Measurements from ENCODE around the gene RGR.

The RGR gene

DNA sequence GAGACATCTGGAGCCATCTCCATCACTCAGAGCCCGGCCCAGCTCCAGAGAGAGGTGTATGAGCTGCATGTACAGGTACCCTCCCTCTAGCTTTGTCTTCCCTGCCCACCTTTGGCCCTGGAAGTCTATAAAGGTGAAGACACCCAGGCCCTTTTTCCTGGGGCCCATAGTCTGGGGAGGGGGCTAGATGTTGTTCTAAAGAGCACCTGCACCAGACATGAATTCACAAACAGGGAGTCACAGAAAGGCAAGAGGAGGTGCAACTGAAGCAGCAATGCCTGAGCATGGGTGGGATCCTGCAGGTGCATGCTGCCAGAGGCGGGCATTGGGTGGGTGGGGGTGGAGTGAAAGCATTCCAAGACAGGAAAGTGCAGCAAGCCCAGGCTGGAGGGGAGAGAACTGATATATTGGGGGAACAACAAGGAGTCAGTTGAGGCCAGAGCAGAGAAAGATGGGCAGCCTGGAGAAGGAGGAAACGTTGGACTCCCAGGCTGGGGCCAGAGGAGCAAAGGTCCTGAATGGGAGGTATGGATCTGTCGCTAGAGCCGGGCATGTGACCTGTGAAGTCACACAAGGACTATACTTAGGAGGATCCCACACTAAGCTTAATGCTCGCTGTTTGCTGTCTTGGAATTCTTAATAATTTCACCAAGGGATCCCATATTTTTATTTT is 38.9 kb upstream of the RGR start:
- DNase-seq (ENCODE audit: low read depth) = no peak
- TF ChIP-seq, protein P1, sequence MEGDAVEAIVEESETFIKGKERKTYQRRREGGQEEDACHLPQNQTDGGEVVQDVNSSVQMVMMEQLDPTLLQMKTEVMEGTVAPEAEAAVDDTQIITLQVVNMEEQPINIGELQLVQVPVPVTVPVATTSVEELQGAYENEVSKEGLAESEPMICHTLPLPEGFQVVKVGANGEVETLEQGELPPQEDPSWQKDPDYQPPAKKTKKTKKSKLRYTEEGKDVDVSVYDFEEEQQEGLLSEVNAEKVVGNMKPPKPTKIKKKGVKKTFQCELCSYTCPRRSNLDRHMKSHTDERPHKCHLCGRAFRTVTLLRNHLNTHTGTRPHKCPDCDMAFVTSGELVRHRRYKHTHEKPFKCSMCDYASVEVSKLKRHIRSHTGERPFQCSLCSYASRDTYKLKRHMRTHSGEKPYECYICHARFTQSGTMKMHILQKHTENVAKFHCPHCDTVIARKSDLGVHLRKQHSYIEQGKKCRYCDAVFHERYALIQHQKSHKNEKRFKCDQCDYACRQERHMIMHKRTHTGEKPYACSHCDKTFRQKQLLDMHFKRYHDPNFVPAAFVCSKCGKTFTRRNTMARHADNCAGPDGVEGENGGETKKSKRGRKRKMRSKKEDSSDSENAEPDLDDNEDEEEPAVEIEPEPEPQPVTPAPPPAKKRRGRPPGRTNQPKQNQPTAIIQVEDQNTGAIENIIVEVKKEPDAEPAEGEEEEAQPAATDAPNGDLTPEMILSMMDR (IDR thresholded peaks at IDR 0.05; ENCODE audit: low read depth, low read length, missing control alignments) = no peak
- in situ Hi-C loops (cut with HindIII; ENCODE audit: low sequenced_read_pairs) = no loop called here
- no peak overlapping the region for H3K4me3 ChIP-seq (ENCODE audit: low read depth, low read length)

DNA sequence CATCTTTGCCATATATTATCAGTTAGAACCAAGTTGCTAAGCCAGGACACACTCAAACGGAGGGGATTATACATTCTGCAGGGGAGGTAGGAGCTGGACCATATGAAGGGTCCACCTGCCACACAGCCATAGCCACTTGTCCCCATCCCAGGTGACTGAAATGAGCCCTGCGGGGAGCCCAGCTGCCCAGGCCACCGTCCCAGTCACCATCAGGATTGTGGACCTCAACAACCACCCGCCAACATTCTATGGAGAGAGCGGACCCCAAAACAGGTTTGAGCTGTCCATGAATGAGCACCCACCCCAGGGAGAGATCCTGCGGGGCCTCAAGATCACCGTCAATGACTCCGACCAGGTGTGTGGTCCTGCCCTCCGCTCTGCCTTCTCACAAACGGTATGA is 36.8 kb upstream of the RGR start:
- in situ Hi-C loops (cut with HindIII; ENCODE audit: low sequenced_read_pairs) = no loop called here
- TF ChIP-seq, protein P1 (IDR thresholded peaks at IDR 0.05; ENCODE audit: low read depth, low read length, missing control alignments) = no peak
- DNase-seq (ENCODE audit: low read depth) = no peak
- H3K4me3 ChIP-seq (ENCODE audit: low read depth, low read length) = no peak overlapping the region

DNA sequence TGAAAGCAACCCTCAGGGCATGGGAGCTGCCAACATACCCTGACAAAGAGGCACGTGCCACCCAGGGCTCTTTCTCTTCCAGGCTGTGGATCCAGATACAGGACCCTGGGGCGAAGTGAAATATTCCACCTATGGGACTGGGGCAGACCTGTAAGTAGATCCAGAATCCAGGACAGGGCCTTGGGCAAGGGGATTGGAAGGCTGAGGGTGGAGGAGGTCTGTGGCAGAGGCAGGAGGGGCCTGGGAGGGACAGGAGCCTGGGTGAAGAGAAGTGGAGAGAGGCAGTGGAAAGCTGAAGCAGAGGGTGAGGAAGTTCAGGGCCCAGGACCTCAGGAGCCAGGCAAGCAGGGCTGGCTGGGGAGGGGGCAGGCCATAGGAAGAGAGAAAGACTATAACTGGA is 33.3 kb upstream of the RGR start:
- TF ChIP-seq, protein P1 (IDR thresholded peaks at IDR 0.05; ENCODE audit: low read depth, low read length, missing control alignments) = no peak
- in situ Hi-C loops (cut with HindIII; ENCODE audit: low sequenced_read_pairs) = no loop called here
- no peak overlapping the region for H3K4me3 ChIP-seq (ENCODE audit: low read depth, low read length)
- no peak for DNase-seq (ENCODE audit: low read depth)

DNA sequence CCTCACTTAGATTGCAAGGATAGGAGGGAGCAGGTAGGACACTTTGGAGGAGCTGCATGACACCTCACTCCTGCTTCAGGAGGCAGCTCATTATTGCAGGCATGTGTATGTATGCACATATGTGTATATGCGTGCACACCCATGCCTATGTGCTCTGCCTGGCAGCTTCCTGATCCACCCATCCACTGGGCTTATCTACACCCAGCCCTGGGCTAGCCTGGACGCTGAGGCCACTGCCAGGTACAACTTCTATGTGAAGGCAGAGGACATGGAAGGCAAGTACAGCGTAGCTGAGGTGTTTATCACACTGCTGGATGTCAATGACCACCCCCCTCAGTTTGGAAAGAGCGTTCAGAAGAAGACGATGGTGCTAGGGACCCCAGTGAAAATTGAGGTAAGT is 32.8 kb upstream of the RGR start:
- H3K4me3 ChIP-seq (ENCODE audit: low read depth, low read length) = no peak overlapping the region
- in situ Hi-C loops (cut with HindIII; ENCODE audit: low sequenced_read_pairs) = no loop called here
- TF ChIP-seq, protein P1 (IDR thresholded peaks at IDR 0.05; ENCODE audit: low read depth, low read length, missing control alignments) = no peak
- no peak for DNase-seq (ENCODE audit: low read depth)

DNA sequence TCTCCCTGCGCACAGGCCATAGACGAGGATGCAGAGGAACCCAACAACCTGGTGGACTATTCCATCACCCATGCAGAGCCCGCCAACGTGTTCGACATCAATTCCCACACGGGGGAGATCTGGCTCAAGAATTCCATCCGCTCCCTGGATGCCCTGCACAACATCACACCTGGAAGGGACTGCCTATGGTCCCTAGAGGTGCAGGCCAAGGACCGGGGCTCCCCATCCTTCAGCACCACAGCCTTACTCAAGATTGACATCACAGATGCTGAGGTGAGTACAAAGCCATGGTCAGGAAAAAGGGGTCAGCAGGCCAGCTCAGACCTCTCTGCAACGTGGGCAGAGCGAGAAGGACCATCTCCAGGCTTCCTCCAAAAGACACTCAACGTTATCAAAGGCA is 31.8 kb upstream of the RGR start:
- DNase-seq (ENCODE audit: low read depth) = no peak
- H3K4me3 ChIP-seq (ENCODE audit: low read depth, low read length) = no peak overlapping the region
- TF ChIP-seq, protein P1 (IDR thresholded peaks at IDR 0.05; ENCODE audit: low read depth, low read length, missing control alignments) = no peak
- in situ Hi-C loops (cut with HindIII; ENCODE audit: low sequenced_read_pairs) = no loop called here

DNA sequence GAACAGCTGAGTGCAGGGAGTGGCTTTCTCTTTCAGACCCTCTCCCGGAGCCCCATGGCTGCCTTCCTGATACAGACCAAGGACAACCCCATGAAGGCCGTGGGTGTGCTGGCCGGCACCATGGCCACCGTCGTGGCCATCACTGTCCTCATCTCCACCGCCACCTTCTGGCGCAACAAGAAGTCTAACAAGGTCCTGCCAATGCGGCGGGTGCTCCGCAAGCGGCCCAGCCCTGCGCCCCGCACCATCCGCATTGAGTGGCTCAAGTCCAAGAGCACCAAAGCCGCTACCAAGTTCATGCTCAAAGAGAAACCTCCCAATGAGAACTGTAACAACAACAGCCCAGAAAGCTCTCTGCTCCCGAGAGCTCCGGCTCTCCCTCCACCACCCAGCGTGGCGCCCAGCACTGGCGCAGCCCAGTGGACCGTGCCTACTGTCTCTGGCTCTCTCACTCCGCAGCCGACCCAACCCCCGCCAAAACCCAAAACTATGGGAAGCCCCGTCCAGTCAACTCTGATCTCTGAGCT is 30.7 kb upstream of the RGR start:
- no peak for DNase-seq (ENCODE audit: low read depth)
- TF ChIP-seq, protein P1 (IDR thresholded peaks at IDR 0.05; ENCODE audit: low read depth, low read length, missing control alignments) = no peak
- H3K4me3 ChIP-seq (ENCODE audit: low read depth, low read length) = no peak overlapping the region
- in situ Hi-C loops (cut with HindIII; ENCODE audit: low sequenced_read_pairs) = no loop called here

All from astrocyte of the cerebellum (primary cell).